H1 (cell line): ENCODE data around the gene HDAC10.

Experiments used
- ATF2 ChIP-seq: IDR thresholded peaks from 2 replicates; pipeline ENCODE4 v1.6.1; 2012; ENCODE audit warnings: low read length, inconsistent platforms
- BACH1 ChIP-seq: IDR thresholded peaks from 2 replicates; pipeline ENCODE4 v1.6.1; 2012; ENCODE audit warnings: low read length, improper control_type of control experiment
- CBX5 ChIP-seq: fragments of 300-800, 300-1000 bp; sonication (generic); IDR thresholded peaks from 2 replicates; pipeline ENCODE4 v1.7.1; 2016; ENCODE audit warnings: antibody characterized with exemption, low read length, low read depth
- CEBPB ChIP-seq: IDR thresholded peaks from 2 replicates; pipeline ENCODE4 v1.6.1; 2012; ENCODE audit warnings: low read depth, low read length
- CTCF ChIP-seq, 3 experiments: IDR thresholded peaks; 1 replicate in 2 of 3; 2 replicates in 1 of 3; pipeline versions ENCODE4 v1.5.1 to v1.6.1; 2011; ENCODE audit warnings: low read length in 3 of 3, mild to moderate bottlenecking in 3 of 3, inconsistent platforms in 2 of 3, low read depth in 1 of 3, moderate library complexity in 1 of 3; ENCODE audit not compliant: insufficient read depth in 1 of 3; ENCODE audit errors: control extremely low read depth in 1 of 3
- EZH2 ChIP-seq: fragments of 200-600 bp; sonication (generic); IDR thresholded peaks from 2 replicates; pipeline ENCODE4 v1.7.1; 2012; ENCODE audit warnings: low read depth, mild to moderate bottlenecking, moderate library complexity, low read length, inconsistent platforms; ENCODE audit not compliant: severe bottlenecking
- KDM1A ChIP-seq: fragments of 200-600, 300-600 bp; sonication (generic); IDR thresholded peaks from 2 replicates; pipeline ENCODE4 v1.7.1; 2016; ENCODE audit warnings: mild to moderate bottlenecking, low read length, borderline replicate concordance
- MAX ChIP-seq: IDR thresholded peaks from 2 replicates; pipeline ENCODE4 v1.6.1; 2012; ENCODE audit warnings: inconsistent platforms
- POLR2A ChIP-seq, 2 experiments: IDR thresholded peaks; 1 replicate in 1 of 2; 2 replicates in 1 of 2; pipeline ENCODE4 v1.6.1; 2011; ENCODE audit warnings: low read depth in 2 of 2, low read length in 2 of 2, mild to moderate bottlenecking in 2 of 2; ENCODE audit errors: control extremely low read depth in 1 of 2
- RAD21 ChIP-seq, 2 experiments: IDR thresholded peaks in 1 of 2; conservative IDR thresholded peaks in 1 of 2; 2 replicates each; pipeline ENCODE4 v1.6.1; 2011; ENCODE audit warnings: low read depth in 2 of 2, low read length in 2 of 2, improper control_type of control experiment in 1 of 2, inconsistent platforms in 1 of 2, mild to moderate bottlenecking in 1 of 2, moderate library complexity in 1 of 2
- SIN3A ChIP-seq, 2 experiments: IDR thresholded peaks in 1 of 2; conservative IDR thresholded peaks in 1 of 2; 2 replicates each; pipeline ENCODE4 v1.6.1; 2011 to 2012; ENCODE audit warnings: low read length in 2 of 2, improper control_type of control experiment in 1 of 2, low read depth in 1 of 2, mild to moderate bottlenecking in 1 of 2
- SP2 ChIP-seq: IDR thresholded peaks from 2 replicates; pipeline ENCODE4 v1.6.1; 2012; ENCODE audit warnings: mild to moderate bottlenecking, low read length, inconsistent platforms
- TAF1 ChIP-seq: IDR thresholded peaks from 2 replicates; pipeline ENCODE4 v1.6.1; 2011; ENCODE audit warnings: mild to moderate bottlenecking, low read depth, low read length
- USF2 ChIP-seq: IDR thresholded peaks from 2 replicates; pipeline ENCODE4 v1.6.1; 2011; ENCODE audit warnings: low read length, improper control_type of control experiment

GRCh38 chr22:50264946-50265669 is 14.0 kb upstream of the HDAC10 start:
- TF ChIP-seq RAD21 (IDR thresholded peaks at IDR 0.05 in 1 of 2, conservative IDR thresholded peaks at IDR 0.05 in 1 of 2; ENCODE audit: low read depth in 2 of 2, low read length in 2 of 2) (no peak), CTCF (IDR thresholded peaks at IDR 0.05; ENCODE audit: control extremely low read depth in 1 of 3, insufficient read depth in 1 of 3, low read depth in 1 of 3, low read length in 3 of 3) (no peak), SP2 (no peak), TAF1 (no peak), POLR2A (IDR thresholded peaks at IDR 0.05; ENCODE audit: control extremely low read depth in 1 of 2, low read depth in 2 of 2, low read length in 2 of 2) (no peak), CEBPB (no peak), SIN3A (conservative IDR thresholded peaks at IDR 0.05 in 1 of 2, IDR thresholded peaks at IDR 0.05 in 1 of 2; ENCODE audit: low read depth in 1 of 2, low read length in 2 of 2) (no peak), BACH1 (no peak), ATF2 (no peak), CBX5 (no peak), EZH2 (no peak), MAX (no peak), KDM1A (no peak), USF2 (no peak)
